ENCODE results near the gene PGLYRP2.

The PGLYRP2 gene

DNA sequence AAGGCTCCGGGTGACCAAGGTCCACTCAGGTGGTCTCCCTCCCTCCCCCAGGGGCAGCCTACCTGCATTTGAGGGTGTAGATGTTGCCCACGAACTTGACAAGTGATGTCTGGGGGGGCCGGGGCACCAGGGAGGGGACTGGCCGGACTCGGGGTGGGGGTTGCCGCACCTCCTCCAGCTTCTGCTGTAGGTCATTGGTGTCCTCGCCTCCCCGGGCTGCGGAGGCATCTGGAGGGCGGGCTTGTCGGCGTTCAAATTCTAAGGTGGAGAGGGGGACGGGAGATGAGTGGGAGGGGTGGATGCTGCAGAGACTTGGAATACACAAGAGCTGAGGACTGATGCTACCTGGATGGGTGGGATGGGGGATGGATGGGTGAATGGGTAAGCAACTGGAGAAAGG lies 55.2 kb downstream of the PGLYRP2 start:
- TF ChIP-seq, protein P1, sequence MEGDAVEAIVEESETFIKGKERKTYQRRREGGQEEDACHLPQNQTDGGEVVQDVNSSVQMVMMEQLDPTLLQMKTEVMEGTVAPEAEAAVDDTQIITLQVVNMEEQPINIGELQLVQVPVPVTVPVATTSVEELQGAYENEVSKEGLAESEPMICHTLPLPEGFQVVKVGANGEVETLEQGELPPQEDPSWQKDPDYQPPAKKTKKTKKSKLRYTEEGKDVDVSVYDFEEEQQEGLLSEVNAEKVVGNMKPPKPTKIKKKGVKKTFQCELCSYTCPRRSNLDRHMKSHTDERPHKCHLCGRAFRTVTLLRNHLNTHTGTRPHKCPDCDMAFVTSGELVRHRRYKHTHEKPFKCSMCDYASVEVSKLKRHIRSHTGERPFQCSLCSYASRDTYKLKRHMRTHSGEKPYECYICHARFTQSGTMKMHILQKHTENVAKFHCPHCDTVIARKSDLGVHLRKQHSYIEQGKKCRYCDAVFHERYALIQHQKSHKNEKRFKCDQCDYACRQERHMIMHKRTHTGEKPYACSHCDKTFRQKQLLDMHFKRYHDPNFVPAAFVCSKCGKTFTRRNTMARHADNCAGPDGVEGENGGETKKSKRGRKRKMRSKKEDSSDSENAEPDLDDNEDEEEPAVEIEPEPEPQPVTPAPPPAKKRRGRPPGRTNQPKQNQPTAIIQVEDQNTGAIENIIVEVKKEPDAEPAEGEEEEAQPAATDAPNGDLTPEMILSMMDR (conservative IDR thresholded peaks at IDR 0.05; ENCODE audit: low read length) = no peak
- TF ChIP-seq EZH2phosphoT487 (IDR thresholded peaks at IDR 0.05; ENCODE audit: borderline replicate concordance) = no peak

DNA sequence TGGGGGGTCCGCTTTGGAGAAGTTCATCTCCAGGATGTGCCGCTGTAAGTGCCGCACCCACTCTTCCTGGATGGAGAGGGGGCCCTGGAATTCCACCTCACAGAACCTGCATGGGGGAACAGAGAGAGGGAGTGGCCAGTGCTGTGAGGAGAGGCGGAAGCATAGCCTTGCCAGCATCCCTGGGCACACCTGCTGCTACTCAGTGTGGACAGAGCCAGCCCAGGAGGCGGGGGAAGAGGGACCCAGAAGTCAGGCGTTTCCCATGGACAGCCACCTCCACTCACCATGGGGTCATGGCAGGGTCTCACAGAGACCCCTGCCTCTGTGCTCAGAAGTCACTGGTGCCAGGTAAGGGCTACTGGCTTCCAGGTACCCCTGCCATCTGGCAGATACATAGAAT lies 56.2 kb downstream of the PGLYRP2 start:
- no peak overlapping the region for H3K4me2 ChIP-seq (ENCODE audit: low read depth, low read length, poor library complexity, severe bottlenecking)
- H4K20me1 ChIP-seq (ENCODE audit: insufficient read depth, low read length, poor library complexity, severe bottlenecking) = peaks cover 6% of the 10 kb centered on the region
- H2AFZ ChIP-seq (ENCODE audit: low read length) = no peak overlapping the region
- no peaks in the 10 kb centered on the region for H3F3A ChIP-seq (ENCODE audit: low read depth)
- peaks cover 59% of the 10 kb centered on the region; the same call in 1 of the 2 replicates for H3K36me3 ChIP-seq (ENCODE audit: insufficient read depth, low read length)
- peaks cover 4% of the 10 kb centered on the region for H3K27me3 ChIP-seq (ENCODE audit: insufficient read depth, low read length, poor library complexity, severe bottlenecking)
- H3K9me3 ChIP-seq (ENCODE audit: insufficient read depth, low read depth, low read length) = no peaks in the 10 kb centered on the region
- H3K9ac ChIP-seq (ENCODE audit: low read depth, low read length, poor library complexity, severe bottlenecking) = no peak overlapping the region
- H3K9me2 ChIP-seq (replicated peaks; ENCODE audit: low read depth, low read length) = no peaks in the 10 kb centered on the region
- no peak overlapping the region for H3K4me3 ChIP-seq (ENCODE audit: low read length, poor library complexity, severe bottlenecking)
- no peaks in the 10 kb centered on the region for H3K4me1 ChIP-seq (ENCODE audit: insufficient read depth, low read length, poor library complexity, severe bottlenecking)
- no peak for TF ChIP-seq EZH2phosphoT487 (IDR thresholded peaks at IDR 0.05; ENCODE audit: borderline replicate concordance)
- TF ChIP-seq, protein P1 (conservative IDR thresholded peaks at IDR 0.05; ENCODE audit: low read length) = no peak
- H3K79me2 ChIP-seq (ENCODE audit: insufficient read depth, low read length) = peaks cover 11% of the 10 kb centered on the region

More for the DNA sequence above, 55.2 kb downstream of the PGLYRP2 start:
- Histone ChIP-seq H3K36me3 (ENCODE audit: insufficient read depth, low read length) (peaks cover 63% of the 10 kb centered on the region; the same call in 1 of the 2 replicates), H3K9me2 (replicated peaks; ENCODE audit: low read depth, low read length) (no peaks in the 10 kb centered on the region), H3K9ac (ENCODE audit: low read depth, low read length, poor library complexity, severe bottlenecking) (no peak overlapping the region), H4K20me1 (ENCODE audit: insufficient read depth, low read length, poor library complexity, severe bottlenecking) (peaks cover 5% of the 10 kb centered on the region), H3K4me3 (ENCODE audit: low read length, poor library complexity, severe bottlenecking) (no peak overlapping the region), H2AFZ (ENCODE audit: low read length) (no peak overlapping the region), H3K9me3 (ENCODE audit: insufficient read depth, low read depth, low read length) (no peaks in the 10 kb centered on the region), H3K4me2 (ENCODE audit: low read depth, low read length, poor library complexity, severe bottlenecking) (no peak overlapping the region), H3F3A (ENCODE audit: low read depth) (no peaks in the 10 kb centered on the region), H3K27me3 (ENCODE audit: insufficient read depth, low read length, poor library complexity, severe bottlenecking) (no peaks in the 10 kb centered on the region), H3K4me1 (ENCODE audit: insufficient read depth, low read length, poor library complexity, severe bottlenecking) (no peaks in the 10 kb centered on the region), H3K79me2 (ENCODE audit: insufficient read depth, low read length) (peaks cover 15% of the 10 kb centered on the region; the same call in 1 of the 2 replicates)

DNA sequence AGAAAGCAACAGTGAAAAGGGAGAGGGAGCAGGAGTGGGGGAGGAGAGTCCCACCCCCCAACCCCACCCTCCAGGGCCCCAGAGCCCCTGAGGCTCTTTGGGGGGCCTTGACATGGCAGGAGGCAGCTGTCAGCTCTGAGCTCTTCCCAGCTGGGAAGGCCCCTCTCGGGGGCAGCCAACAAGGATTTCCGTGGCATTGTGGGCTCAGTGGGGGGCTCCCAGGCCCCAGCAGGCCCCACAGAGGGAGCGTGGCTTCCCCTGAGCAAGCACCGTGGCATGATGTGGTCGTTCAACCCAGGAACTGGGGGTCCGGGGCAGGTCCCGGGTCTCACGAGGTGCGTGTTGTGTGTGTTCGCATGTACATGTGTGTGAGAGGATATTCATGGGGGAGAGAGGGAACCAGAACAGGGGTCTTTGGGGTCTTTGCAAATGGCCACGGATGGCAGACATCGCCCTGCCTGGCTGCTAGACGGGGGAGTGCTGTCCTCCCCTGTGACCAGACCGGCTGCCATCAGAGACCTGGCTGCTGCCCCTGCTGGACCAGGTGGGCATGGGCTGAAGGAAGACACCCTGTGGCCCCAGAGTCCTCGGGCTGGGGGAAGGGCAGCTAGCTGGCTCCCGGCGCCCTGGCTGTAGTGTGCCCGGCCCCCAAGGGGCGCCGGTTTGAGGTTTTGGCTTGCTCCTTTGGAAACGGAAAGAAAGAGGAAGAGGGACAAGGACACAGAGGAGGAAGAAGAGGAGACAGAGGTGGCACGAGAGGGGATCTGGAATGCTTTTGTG lies 56.8 kb downstream of the PGLYRP2 start:
- Histone ChIP-seq H3K9me3 (ENCODE audit: insufficient read depth, low read depth, low read length) (no peaks in the 10 kb centered on the region), H3K4me1 (ENCODE audit: insufficient read depth, low read length, poor library complexity, severe bottlenecking) (peaks cover 6% of the 10 kb centered on the region), H3K4me2 (ENCODE audit: low read depth, low read length, poor library complexity, severe bottlenecking) (no peak overlapping the region), H3K9me2 (replicated peaks; ENCODE audit: low read depth, low read length) (no peaks in the 10 kb centered on the region), H4K20me1 (ENCODE audit: insufficient read depth, low read length, poor library complexity, severe bottlenecking) (peaks cover 11% of the 10 kb centered on the region), H3F3A (ENCODE audit: low read depth) (no peaks in the 10 kb centered on the region), H2AFZ (ENCODE audit: low read length) (no peak overlapping the region), H3K36me3 (ENCODE audit: insufficient read depth, low read length) (peaks cover 54% of the 10 kb centered on the region; the same call in 1 of the 2 replicates), H3K79me2 (ENCODE audit: insufficient read depth, low read length) (peaks cover 12% of the 10 kb centered on the region), H3K4me3 (ENCODE audit: low read length, poor library complexity, severe bottlenecking) (no peak overlapping the region), H3K27me3 (ENCODE audit: insufficient read depth, low read length, poor library complexity, severe bottlenecking) (peaks cover 4% of the 10 kb centered on the region), H3K9ac (ENCODE audit: low read depth, low read length, poor library complexity, severe bottlenecking) (no peak overlapping the region)
- TF ChIP-seq, protein P1 (conservative IDR thresholded peaks at IDR 0.05; ENCODE audit: low read length) = no peak
- TF ChIP-seq EZH2phosphoT487 (IDR thresholded peaks at IDR 0.05; ENCODE audit: borderline replicate concordance) = no peak
